ENCODE data around the gene PPP2R2C. TPM values are rescaled to one million over a fixed set of nuclear protein-coding genes. Genes with fewer than 3 reads are reported as not detected.

The PPP2R2C gene
- polyA plus RNA-seq, 1 of the 3 experiments (the other 2 are of a cell fraction) = 0.21 TPM

GRCh38 chr4:6299875-6300274 is 172.5 kb downstream of the PPP2R2C start:
- Histone ChIP-seq H3F3A (replicated peaks; ENCODE audit: insufficient read depth) (no peaks in the 10 kb centered on the region), H3K4me2 (no peak overlapping the region), H3K9me2 (no peaks in the 10 kb centered on the region), H4K20me1 (ENCODE audit: insufficient read depth) (no peaks in the 10 kb centered on the region), H3K27me3 (ENCODE audit: insufficient read depth) (no peaks in the 10 kb centered on the region), H3K9me3 (no peaks in the 10 kb centered on the region), H2AFZ (ENCODE audit: low read depth) (no peak overlapping the region), H3K4me1 (ENCODE audit: control insufficient read depth in 1 of 2, insufficient read depth in 2 of 2, low read depth in 1 of 2, low read length in 1 of 2) (no peaks in the 10 kb centered on the region), H3K79me2 (ENCODE audit: insufficient read depth) (no peaks in the 10 kb centered on the region), H3K9ac (no peak overlapping the region), H3K36me3 (replicated peaks in 1 of 2; ENCODE audit: control insufficient read depth in 1 of 2, insufficient read depth in 2 of 2, low read length in 1 of 2) (peaks cover 0 to 22% of the 10 kb centered on the region in 2 experiments), H3K27ac (ENCODE audit: low read depth in 2 of 2, low read length in 1 of 2) (no peak overlapping the region), H3K4me3 (ENCODE audit: low read depth in 2 of 2, low read length in 1 of 2) (no peak overlapping the region)
- CTCF ChIA-PET = no interaction called here
- POLR2A ChIA-PET = no interaction called here
- no peak for DNase-seq
- TF ChIP-seq ZBTB33 (IDR thresholded peaks at IDR 0.05; ENCODE audit: borderline replicate concordance, low read depth) = no peak
- TF ChIP-seq NRF1 (IDR thresholded peaks at IDR 0.05; ENCODE audit: low read depth, low read length) = no peak
- no peak for TF ChIP-seq FOXJ3 (CRISPR knock-in tag; IDR thresholded peaks at IDR 0.05)
- WGBS (ENCODE audit: low lambda C conversion rate) = 94% methylated on average over 12 of the region's 12 CpGs

- peaks cover 0 to 22% of the 10 kb centered on the region in 2 experiments for H3K36me3 ChIP-seq (replicated peaks in 1 of 2; ENCODE audit: control insufficient read depth in 1 of 2, insufficient read depth in 2 of 2, low read length in 1 of 2)
- TF ChIP-seq POLR2AphosphoS5 (IDR thresholded peaks at IDR 0.05; ENCODE audit: low read depth, low read length) = no peak
- TF ChIP-seq YY1 (IDR thresholded peaks at IDR 0.05; ENCODE audit: low read depth) = no peak
- TF ChIP-seq RFX5 (IDR thresholded peaks at IDR 0.05; ENCODE audit: low read length) = no peak
- TF ChIP-seq GABPA (IDR thresholded peaks at IDR 0.05; ENCODE audit: low read depth) = no peak
- no peak for TF ChIP-seq RCOR1 (IDR thresholded peaks at IDR 0.05; ENCODE audit: low read length)
- no peak for TF ChIP-seq TCF12 (IDR thresholded peaks at IDR 0.05)
- TF ChIP-seq USF2 (IDR thresholded peaks at IDR 0.05; ENCODE audit: borderline replicate concordance, low read depth, low read length) = no peak
- no peak for TF ChIP-seq MXI1 (IDR thresholded peaks at IDR 0.05; ENCODE audit: low read depth, low read length)
- no peak for TF ChIP-seq EP300 (IDR thresholded peaks at IDR 0.05; ENCODE audit: borderline replicate concordance in 1 of 2, low read depth in 1 of 2, low read length in 1 of 2)
- H3K79me2 ChIP-seq (ENCODE audit: insufficient read depth) = no peaks in the 10 kb centered on the region
- POLR2A ChIA-PET = no interaction called here
- H3K4me1 ChIP-seq (ENCODE audit: control insufficient read depth in 1 of 2, insufficient read depth in 2 of 2, low read depth in 1 of 2, low read length in 1 of 2) = no peaks in the 10 kb centered on the region
- 95% methylated on average over 4 of the region's 6 CpGs for WGBS (ENCODE audit: low lambda C conversion rate)
- no peaks in the 10 kb centered on the region for H3K27me3 ChIP-seq (ENCODE audit: insufficient read depth)
- no peak overlapping the region for H3K4me2 ChIP-seq
- no peaks in the 10 kb centered on the region for H3K9me3 ChIP-seq
- no peak overlapping the region for H2AFZ ChIP-seq (ENCODE audit: low read depth)
- CTCF ChIA-PET = no interaction called here
- H3K9me2 ChIP-seq = no peaks in the 10 kb centered on the region
- H3F3A ChIP-seq (replicated peaks; ENCODE audit: insufficient read depth) = no peaks in the 10 kb centered on the region
- H3K4me3 ChIP-seq (ENCODE audit: low read depth in 2 of 2, low read length in 1 of 2) = no peak overlapping the region
- H3K27ac ChIP-seq (ENCODE audit: low read depth in 2 of 2, low read length in 1 of 2) = no peak overlapping the region
- DNase-seq = no peak
- H3K9ac ChIP-seq = no peak overlapping the region
- no peaks in the 10 kb centered on the region for H4K20me1 ChIP-seq (ENCODE audit: insufficient read depth)
These were observed 173.6 kb downstream of the PPP2R2C start for GRCh38 chr4:6298852-6299251.

Data from SK-N-SH (cell line).